Tibial nerve (tissue), 4 donors: ENCODE measurements around the gene SEPTIN8. TPM values are rescaled to one million over a fixed set of nuclear protein-coding genes. Genes with fewer than 3 reads are reported as not detected.
"Not testable (repeated sequence)": the region's sequence is repeated elsewhere in the genome, so short reads cannot be mapped to it uniquely, and the experiment has no call there.

Experiments
- DNase-seq, 2 donors: peaks; one replicate each; pipeline ENCODE4 v3.0.0-alpha.2; 2019; ENCODE audit warnings: low spot score in 2 of 2
- H3K27ac ChIP-seq, 4 donors: fragments of 200-600 bp; sonication (generic) in 3 of 4; one replicate each; pipeline ENCODE4 v1.5.1; 2017 to 2019; ENCODE audit warnings: mild to moderate bottlenecking in 1 of 4
- H3K27me3 ChIP-seq, 2 donors: fragments of 200-600 bp; sonication (generic) in 1 of 2; one replicate each; pipeline versions ENCODE4 v1.5.1 to v1.6.0; 2017 to 2019
- H3K36me3 ChIP-seq, 3 donors: fragments of 200-600 bp; sonication (generic); one replicate each; pipeline ENCODE4 v1.5.1; 2018 to 2019
- H3K4me1 ChIP-seq, 4 donors: fragments of 200-600 bp; sonication (generic) in 3 of 4; one replicate each; pipeline ENCODE4 v1.5.1; 2017 to 2019
- H3K4me3 ChIP-seq, 4 donors: fragments of 200-600 bp; sonication (generic) in 3 of 4; one replicate each; pipeline ENCODE4 v1.5.1; 2017 to 2019; ENCODE audit warnings: mild to moderate bottlenecking in 1 of 4, moderate library complexity in 1 of 4
- H3K9me3 ChIP-seq, 4 donors: fragments of 200-600 bp; sonication (generic) in 3 of 4; one replicate each; pipeline ENCODE4 v1.5.1; 2017 to 2019
- EP300 ChIP-seq, 2 donors: sonication (generic); formaldehyde crosslinking; IDR thresholded peaks; one replicate each; pipeline ENCODE4 v1.6.1; 2017; ENCODE audit warnings: antibody characterized with exemption in 2 of 2, mild to moderate bottlenecking in 1 of 2
- POLR2A ChIP-seq, 2 donors: fragments of 450-650 bp; IDR thresholded peaks; one replicate each; pipeline ENCODE4 v1.6.1; 2017; ENCODE audit warnings: antibody characterized with exemption in 2 of 2, mild to moderate bottlenecking in 2 of 2, moderate library complexity in 2 of 2
- WGBS, 2 donors: methylation state at CpG; one replicate each; pipeline ENCODE4 v1.1.5; 2018; 5-methylcytosine and 5-hydroxymethylcytosine counted together
- total RNA-seq, 4 donors: library from RNA; depleted of rRNA; stranded (reverse); fragments of >200 nt; gene quantifications; one replicate each; pipeline ENCODE4 v1.1.0, GENCODE V29; 2016
- TF ChIP-seq, protein P1 (sequence below), 5 experiments: fragments of 200-600 bp in 3 of 5; fragments of 450-650 bp in 2 of 5; sonication (generic) in 3 of 5; IDR thresholded peaks; one replicate each; pipeline ENCODE4 v1.5.1; 2016 to 2019; ENCODE audit warnings: antibody characterized with exemption in 5 of 5, mild to moderate bottlenecking in 3 of 5, moderate library complexity in 2 of 5

Gene SEPTIN8
- total RNA-seq, 4 donors from 2014 or later = 38.5 to 48.3 (median 44.2) TPM

GRCh38 chr5:132812123-132812765, 35.2 kb upstream of the SEPTIN8 start:
- Histone ChIP-seq H3K27me3 (peaks cover 5 to 64% of the 10 kb centered on the region in 2 donors), H3K9me3 (no peaks in the 10 kb centered on the region), H3K4me3 (no peak overlapping the region), H3K4me1 (peaks cover 0 to 19% (median 3%) of the 10 kb centered on the region in 4 donors), H3K36me3 (no peaks in the 10 kb centered on the region), H3K27ac (no peak overlapping the region)
- DNase-seq = no peak
- 44 to 51% methylated on average over 18 of the region's 18 CpGs for WGBS, 2 donors
- TF ChIP-seq, protein P1, sequence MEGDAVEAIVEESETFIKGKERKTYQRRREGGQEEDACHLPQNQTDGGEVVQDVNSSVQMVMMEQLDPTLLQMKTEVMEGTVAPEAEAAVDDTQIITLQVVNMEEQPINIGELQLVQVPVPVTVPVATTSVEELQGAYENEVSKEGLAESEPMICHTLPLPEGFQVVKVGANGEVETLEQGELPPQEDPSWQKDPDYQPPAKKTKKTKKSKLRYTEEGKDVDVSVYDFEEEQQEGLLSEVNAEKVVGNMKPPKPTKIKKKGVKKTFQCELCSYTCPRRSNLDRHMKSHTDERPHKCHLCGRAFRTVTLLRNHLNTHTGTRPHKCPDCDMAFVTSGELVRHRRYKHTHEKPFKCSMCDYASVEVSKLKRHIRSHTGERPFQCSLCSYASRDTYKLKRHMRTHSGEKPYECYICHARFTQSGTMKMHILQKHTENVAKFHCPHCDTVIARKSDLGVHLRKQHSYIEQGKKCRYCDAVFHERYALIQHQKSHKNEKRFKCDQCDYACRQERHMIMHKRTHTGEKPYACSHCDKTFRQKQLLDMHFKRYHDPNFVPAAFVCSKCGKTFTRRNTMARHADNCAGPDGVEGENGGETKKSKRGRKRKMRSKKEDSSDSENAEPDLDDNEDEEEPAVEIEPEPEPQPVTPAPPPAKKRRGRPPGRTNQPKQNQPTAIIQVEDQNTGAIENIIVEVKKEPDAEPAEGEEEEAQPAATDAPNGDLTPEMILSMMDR (IDR thresholded peaks at IDR 0.05) = no peak
- no peak for TF ChIP-seq POLR2A (IDR thresholded peaks at IDR 0.05)
- no peak for TF ChIP-seq EP300 (IDR thresholded peaks at IDR 0.05)

DNA sequence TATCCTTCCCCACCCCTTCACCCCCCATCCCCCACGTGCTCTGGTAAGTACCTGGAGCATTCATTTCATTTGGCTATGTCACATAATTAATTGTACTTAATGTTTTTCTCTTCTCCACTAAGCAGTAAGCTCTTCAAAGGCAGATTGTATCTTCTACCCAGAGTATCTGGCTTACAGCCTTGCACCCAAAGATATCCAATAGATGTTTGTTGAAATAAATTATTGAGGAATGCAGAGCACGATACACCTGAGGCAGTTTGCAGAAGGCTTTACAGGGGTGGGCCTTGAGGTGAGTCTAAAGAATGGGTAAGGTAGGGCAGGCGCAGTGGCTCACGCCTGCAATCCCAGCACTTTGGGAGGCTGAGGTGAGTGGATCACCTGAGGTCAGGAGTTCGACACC, 33.6 kb upstream of the SEPTIN8 start:
- Histone ChIP-seq H3K4me1 (peaks cover 0 to 19% (median 3%) of the 10 kb centered on the region in 4 donors), H3K36me3 (no peaks in the 10 kb centered on the region), H3K9me3 (no peaks in the 10 kb centered on the region), H3K27me3 (peaks cover 5 to 71% of the 10 kb centered on the region in 2 donors), H3K4me3 (no peak overlapping the region), H3K27ac (no peak overlapping the region)
- 88 to 89% methylated on average over 5 of the region's 5 CpGs for WGBS, 2 donors
- TF ChIP-seq EP300 (IDR thresholded peaks at IDR 0.05) (no peak), POLR2A (IDR thresholded peaks at IDR 0.05) (no peak)
- TF ChIP-seq, protein P1 (IDR thresholded peaks at IDR 0.05) = no peak
- no peak for DNase-seq

DNA sequence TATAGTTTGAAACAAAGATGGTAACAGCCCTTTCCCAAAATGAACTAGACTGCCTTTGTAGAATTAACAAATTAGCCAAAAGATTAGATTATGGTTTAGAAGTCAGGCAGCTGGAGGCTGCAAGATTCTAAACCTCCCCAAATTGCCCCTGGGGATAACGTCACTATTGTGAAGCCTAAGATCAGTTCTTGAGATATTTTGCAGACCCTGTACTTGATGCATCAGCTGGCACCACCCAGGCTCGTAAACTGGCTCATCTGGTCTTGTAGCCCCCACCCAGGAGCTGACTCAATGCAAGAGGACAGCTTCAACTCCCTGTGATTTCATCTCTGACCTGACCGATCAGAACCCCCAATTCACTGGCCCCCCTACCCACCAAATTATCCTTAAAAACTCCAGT, 31.8 kb upstream of the SEPTIN8 start:
- Histone ChIP-seq H3K4me1 (peaks cover 0 to 14% (median 3%) of the 10 kb centered on the region in 4 donors), H3K27ac (no peak overlapping the region), H3K9me3 (no peaks in the 10 kb centered on the region), H3K36me3 (no peaks in the 10 kb centered on the region), H3K4me3 (no peak overlapping the region), H3K27me3 (peaks cover 5 to 57% of the 10 kb centered on the region in 2 donors)
- no peak for DNase-seq
- TF ChIP-seq, protein P1 (IDR thresholded peaks at IDR 0.05) = no peak
- TF ChIP-seq EP300 (IDR thresholded peaks at IDR 0.05) (no peak), POLR2A (IDR thresholded peaks at IDR 0.05) (no peak)
- WGBS, 2 donors = 45 to 48% methylated on average over 3 of the region's 3 CpGs

GRCh38 chr5:132808448-132808847, 31.4 kb upstream of the SEPTIN8 start:
- TF ChIP-seq EP300 (IDR thresholded peaks at IDR 0.05) (no peak), POLR2A (IDR thresholded peaks at IDR 0.05) (no peak)
- TF ChIP-seq, protein P1 (IDR thresholded peaks at IDR 0.05) = no peak
- Histone ChIP-seq H3K27me3 (peaks cover 5 to 53% of the 10 kb centered on the region in 2 donors), H3K27ac (no peak overlapping the region), H3K4me1 (peaks cover 0 to 10% (median 3%) of the 10 kb centered on the region in 4 donors), H3K36me3 (no peaks in the 10 kb centered on the region), H3K4me3 (no peak overlapping the region), H3K9me3 (no peaks in the 10 kb centered on the region)
- DNase-seq = no peak
- WGBS, 2 donors = 60 to 73% methylated on average over 2 of the region's 2 CpGs

DNA sequence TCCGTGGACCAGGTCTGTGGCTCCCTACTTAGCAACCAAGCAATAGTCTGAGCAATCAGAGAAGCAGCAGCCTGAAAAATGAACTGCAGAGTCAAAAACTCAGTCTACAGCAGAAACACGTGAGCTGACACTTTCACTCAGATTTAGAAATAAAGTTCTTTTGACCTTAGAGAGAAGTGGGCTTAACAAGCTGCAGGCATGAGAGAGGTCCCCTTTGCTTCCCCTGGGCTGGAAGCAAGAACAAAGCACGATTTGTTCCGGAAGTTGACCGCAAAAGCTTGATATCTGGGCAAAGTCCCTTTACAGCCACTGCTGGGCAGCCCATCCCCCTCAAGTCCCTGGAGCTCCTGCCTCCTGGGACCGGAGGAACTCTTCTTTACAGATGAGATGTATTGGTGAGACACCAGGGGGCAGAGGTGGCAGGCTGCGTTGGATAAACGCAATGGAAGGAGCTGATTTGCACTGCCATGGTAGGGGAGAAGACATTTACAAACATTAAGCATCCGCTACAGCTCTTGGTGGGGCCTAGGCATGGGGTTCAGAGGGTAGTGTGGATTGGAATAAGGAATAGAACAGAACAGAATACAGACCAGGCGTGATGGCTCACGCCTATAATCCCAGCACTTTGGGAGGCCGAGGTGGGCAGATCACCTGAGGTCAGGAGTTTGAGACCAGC, 30.3 kb upstream of the SEPTIN8 start:
- Histone ChIP-seq H3K27ac (peak overlapping the region in 2 of 4 donors; percentile 24 to 40), H3K9me3 (no peaks in the 10 kb centered on the region), H3K27me3 (peaks cover 2 to 51% of the 10 kb centered on the region in 2 donors), H3K4me1 (no peaks in the 10 kb centered on the region), H3K36me3 (no peaks in the 10 kb centered on the region), H3K4me3 (no peak overlapping the region)
- TF ChIP-seq, protein P1 (IDR thresholded peaks at IDR 0.05) = no peak
- no peak for TF ChIP-seq POLR2A (IDR thresholded peaks at IDR 0.05)
- no peak for TF ChIP-seq EP300 (IDR thresholded peaks at IDR 0.05)
- WGBS, 2 donors = 53 to 54% methylated on average over 12 of the region's 12 CpGs
- DNase-seq = no peak

DNA sequence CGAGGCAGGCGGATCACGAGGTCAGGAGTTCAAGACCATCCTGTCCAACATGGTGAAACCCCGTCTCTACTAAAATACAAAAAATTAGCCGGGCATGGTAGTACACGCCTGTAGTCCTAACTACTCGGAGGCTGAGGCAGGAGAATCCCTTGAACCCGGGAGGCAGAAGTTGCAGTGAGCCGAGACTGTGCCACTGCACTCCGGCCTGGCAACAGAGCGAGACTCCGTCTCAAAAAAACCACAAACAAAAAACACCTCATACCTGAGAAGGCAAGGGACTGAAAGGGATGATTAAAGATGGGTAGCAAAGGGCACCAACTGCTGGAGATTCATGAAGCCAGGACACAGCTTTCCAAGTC, 29.7 kb upstream of the SEPTIN8 start:
- H3K4me3 ChIP-seq, DNase-seq, H3K9me3 ChIP-seq, H3K4me1 ChIP-seq, H3K36me3 ChIP-seq: not testable (repeated sequence)
- 89 to 92% methylated on average over 12 of the region's 12 CpGs for WGBS, 2 donors
- Histone ChIP-seq H3K27me3 (peaks cover 2 to 51% of the 10 kb centered on the region in 2 donors), H3K27ac (peak overlapping the region in 2 of 4 donors; percentile 24 to 40)

- not testable (repeated sequence) for H3K27ac ChIP-seq, DNase-seq, H3K9me3 ChIP-seq, H3K4me3 ChIP-seq, H3K4me1 ChIP-seq, H3K36me3 ChIP-seq
- WGBS, 2 donors = 79 to 87% methylated on average over 5 to 6 of the region's 6 CpGs
- peaks cover under 1 to 42% of the 10 kb centered on the region in 2 donors for H3K27me3 ChIP-seq
Measured at GRCh38 chr5:132805872-132806271, 28.8 kb upstream of the SEPTIN8 start.

GRCh38 chr5:132804219-132804618, 27.2 kb upstream of the SEPTIN8 start:
- not testable (repeated sequence) for H3K27ac ChIP-seq, H3K9me3 ChIP-seq, H3K36me3 ChIP-seq, DNase-seq, H3K4me3 ChIP-seq, H3K4me1 ChIP-seq
- peaks cover 0 to 28% of the 10 kb centered on the region in 2 donors for H3K27me3 ChIP-seq
- 88 to 92% methylated on average over 1 of the region's 1 CpG for WGBS, 2 donors
